Right renal cortex interstitium (tissue), 3 donors: ENCODE data around the gene CPA5. TPM values are rescaled to one million over a fixed set of nuclear protein-coding genes. Genes with fewer than 3 reads are reported as not detected.

ENCODE experiments used
- DNase-seq, 3 donors: peaks; one replicate each; pipeline ENCODE4 v3.0.0-alpha.2; 2013; ENCODE audit warnings: low read depth in 3 of 3, low spot score in 2 of 3
- polyA plus RNA-seq, 3 donors: library from polyadenylated mRNA; unstranded; fragments of 120-200 nt; gene quantifications; one replicate each; pipeline ENCODE4 v1.2.1, GENCODE V29; 2013; ENCODE audit not compliant: insufficient read length in 3 of 3

CPA5 gene
- polyA plus RNA-seq, 3 donors: 0.22 to 0.31 TPM; not detected in 1

DNA sequence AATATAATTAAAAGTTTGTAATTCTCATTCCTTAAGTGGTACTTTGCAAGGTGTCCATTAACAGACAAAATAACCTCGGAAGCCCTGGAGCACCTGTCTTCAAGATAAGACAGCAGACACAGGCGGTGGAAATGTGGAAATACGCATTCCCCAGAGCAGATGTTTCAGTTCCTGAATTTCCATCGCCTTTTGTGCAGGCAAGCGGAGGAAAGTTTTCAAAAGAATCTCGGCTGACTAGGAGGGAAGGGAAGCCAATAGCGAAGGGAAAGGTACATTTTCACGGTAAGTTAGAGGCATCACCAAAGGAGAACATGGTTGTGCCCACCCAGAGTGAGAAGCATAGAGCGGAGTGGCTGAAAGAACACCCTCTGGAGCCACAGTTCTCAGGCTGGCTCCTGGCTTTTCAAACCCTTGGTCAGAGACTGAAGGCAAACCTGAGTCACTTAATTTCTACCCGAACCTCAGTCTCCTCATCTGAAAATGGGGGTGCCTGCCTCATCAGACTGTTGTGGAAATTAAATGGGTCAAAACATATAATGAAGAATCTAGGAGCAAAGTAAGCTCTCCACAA lies 49.3 kb downstream of the CPA5 start:
- no peak for DNase-seq

DNA sequence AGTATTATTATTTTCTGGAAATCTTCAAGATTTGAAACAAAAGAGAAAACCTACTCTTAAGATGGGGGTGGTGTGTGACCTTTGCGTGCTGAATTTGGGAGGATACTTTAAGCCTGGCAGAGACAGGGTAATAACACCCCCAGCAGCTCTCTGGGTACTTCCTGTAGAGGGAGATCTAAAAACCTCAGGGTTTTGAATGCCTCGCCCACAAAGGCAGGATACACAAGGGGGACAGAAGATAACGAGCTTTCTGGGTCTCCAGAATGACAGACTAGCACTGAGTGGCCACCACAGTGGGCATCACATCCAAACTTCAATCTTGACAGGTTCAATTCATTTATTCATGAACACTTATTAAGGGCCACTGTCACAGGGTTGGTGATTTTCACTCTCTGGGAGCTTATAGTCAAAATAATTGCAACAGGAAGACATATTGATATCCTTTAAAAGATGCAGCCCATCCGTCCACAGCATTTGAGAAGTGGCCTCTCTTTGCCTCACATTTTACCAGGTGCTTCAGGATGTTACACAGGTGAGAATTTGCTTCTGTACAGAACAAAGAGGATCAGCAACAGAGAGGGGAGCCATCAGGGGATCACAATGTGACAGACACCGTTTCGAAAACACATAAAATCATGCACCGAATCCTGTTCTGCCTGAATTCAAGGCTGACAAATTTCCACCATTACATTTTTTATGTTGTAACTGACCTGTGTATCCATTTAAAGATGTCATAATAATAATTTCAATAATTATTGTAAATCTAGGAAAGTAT lies 50.0 kb downstream of the CPA5 start:
- no peak for DNase-seq

DNA sequence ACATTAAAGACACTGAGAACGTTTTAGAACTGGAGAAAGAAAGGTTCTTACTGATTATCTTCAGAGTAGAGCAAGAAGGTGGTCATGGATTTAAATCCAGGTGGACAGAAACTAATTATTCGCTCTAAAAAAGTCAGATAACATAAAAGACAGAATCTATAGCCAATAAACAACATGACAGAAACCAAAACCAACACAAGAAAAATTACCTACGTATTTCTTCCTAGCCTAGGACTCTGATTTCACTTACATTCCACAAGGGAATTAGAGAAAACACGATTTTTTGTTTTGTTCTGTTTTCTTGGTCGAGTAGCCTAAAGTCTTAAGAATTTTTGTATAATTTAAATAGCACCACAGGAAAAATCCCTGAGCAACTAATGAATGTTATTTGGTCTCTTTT lies 50.8 kb downstream of the CPA5 start:
- DNase-seq: no peak

GRCh38 chr7:130396109-130396508 lies 51.5 kb downstream of the CPA5 start:
- no peak for DNase-seq

- no peak for DNase-seq
Observed at GRCh38 chr7:130397051-130397757, 52.6 kb downstream of the CPA5 start.

DNA sequence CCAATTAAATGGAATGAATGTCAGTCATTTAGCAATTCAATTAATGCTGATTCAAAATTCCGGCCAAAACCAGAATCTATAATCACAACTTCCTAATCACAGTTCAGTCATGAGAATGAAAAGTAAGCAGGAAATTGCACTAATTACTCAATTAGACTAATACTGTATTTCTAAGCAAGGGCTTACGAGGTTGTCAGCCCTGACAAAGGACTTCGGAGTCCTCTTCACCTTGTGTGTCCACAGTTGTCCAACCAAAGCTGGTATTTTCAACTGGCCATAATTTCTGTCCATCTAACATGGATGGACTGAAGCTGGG lies 53.1 kb downstream of the CPA5 start:
- no peak for DNase-seq

DNA sequence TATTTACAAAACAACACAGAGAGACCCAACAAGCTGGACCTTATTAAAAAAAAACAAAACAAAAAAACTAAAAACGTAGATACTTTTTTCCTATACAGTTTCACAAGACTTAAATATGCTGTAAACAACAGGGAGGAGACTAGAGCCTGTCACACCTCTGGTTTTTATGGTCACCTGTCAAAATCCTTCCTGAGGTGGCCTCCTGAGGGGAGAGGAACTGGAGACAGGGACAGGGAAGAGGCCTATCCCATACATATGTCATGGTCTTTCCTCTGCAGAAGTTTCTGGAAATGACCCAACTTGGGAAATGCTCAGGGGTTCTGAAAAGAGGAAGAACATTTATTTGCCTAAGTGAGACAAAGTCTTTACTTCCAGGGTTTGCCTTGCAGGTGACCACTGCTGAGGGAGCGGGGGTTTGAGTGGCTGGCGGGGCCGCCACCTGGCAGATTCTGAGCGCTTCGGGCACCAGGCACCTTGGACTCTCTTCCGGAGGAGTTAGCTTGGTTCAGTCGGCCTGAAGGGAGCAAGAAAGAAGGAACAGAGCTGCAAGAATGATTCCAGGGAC lies 54.0 kb downstream of the CPA5 start:
- no peak for DNase-seq

- no peak for DNase-seq
Observed at GRCh38 chr7:130400120-130400572, 55.5 kb downstream of the CPA5 start.

DNA sequence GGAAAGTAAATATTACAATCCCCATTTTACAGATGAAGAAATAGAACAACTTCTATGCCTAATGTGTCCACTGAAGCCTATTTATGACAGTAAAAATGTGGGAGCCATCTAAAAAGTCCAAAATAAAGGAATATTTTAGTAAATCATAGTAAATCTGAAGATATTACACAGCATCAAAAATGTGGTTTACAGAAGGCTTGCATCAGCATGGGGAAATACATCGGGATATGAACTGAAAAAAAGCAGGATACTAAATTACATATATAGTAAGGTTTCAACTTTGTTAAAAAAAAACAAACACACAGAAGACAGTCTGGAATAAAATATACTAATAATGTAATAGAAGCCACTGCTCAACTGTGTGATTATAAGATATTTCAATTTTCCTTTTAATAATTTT lies 56.5 kb downstream of the CPA5 start:
- no peak for DNase-seq

DNA sequence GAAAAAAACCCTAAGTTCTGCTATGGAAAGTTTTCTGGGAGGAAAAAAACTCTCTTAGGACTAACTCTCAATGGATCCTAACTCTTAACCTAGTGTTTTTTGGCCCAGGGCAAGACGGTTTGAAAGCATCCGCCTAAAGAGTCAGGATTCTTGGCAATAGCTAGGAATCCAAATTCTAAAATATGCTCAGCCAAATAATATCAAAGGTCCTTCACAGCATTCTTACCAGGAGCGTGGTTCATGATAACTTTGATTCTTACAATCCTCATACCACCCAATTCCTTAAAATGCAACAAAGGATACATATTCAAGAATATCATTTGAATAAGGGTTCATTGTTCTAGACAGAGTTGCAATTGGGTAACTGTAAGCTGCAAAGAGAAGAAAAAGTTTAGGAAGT lies 57.0 kb downstream of the CPA5 start:
- DNase-seq: no peak

DNA sequence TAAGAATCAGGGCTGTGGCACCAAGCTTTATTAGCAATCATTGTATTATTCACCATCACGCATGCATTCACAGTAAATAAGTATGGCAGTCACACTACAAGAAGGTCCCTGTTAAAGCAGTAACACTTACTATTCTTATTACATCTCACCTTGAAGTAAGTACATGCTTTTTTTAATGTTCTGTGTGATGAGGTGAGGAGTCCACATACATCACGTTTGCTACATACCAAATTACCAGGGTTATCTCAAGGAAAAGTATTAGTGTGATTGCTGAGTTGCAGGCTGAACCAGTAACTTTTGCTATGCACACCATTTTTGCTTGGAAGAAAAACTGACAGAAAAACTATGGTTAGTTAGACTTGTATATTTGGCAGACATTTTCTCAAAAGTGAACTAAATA lies 60.4 kb downstream of the CPA5 start:
- no peak for DNase-seq

GRCh38 chr7:130409067-130409711 lies 64.6 kb downstream of the CPA5 start:
- DNase-seq: no peak

GRCh38 chr7:130409712-130410072 lies 65.1 kb downstream of the CPA5 start:
- no peak for DNase-seq

DNA sequence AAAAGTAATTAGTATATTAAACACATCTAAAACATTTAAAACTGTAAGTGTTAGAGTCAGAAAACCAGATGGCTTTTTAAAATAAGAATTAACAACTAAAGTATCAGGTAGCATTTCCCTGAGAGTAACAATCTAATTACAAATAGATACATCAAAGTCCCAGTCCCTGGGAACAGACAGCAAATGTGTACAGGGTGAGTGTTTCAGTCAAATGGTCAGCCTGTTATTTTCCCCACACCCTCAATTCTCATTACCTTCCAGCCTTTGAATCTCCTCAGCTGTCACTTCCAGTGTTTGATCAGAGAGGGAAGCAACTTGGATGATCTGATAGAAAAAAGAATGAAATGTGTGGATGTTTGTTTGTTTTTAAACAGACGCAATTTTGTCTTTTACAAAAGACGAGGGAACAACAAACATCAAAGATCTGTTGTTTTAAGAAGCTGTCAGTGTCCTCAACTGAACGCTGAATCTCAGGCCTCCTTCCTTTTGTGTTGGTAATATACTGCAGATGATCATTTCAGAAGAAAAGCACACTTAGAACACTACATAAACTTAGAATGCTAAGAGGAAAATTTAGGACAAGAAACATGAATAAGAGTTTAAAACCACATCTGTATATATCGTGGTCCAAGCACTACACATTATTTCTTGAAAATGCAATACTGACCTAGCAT lies 66.4 kb downstream of the CPA5 start:
- no peak for DNase-seq

DNA sequence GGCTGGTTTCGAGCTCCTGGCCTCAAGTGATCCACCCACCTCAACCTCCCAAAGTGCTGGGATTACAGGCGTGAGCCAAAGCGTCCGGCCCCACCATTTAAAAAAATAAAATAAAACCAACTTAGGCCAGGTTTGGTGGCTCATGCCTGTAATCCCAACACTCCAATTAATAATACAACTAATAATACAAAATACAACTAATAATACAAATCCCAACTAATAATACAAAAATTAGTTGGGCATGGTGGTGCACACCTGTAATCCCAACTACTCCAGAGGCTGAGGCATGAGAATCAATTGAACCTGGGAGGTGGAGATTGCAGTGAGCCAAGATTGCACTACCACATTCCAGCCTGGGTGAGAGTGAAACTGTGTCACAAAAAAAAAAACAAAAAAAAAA lies 68.6 kb downstream of the CPA5 start:
- DNase-seq: no peak

- no peak for DNase-seq
Observed at GRCh38 chr7:130415006-130415405, 70.4 kb downstream of the CPA5 start.

- DNase-seq: no peak
Observed at GRCh38 chr7:130417213-130417612, 72.6 kb downstream of the CPA5 start.

GRCh38 chr7:130418306-130418705 lies 73.7 kb downstream of the CPA5 start:
- DNase-seq: no peak
